Right cardiac atrium (tissue), 5 donors: Measurements from ENCODE around the gene ALG11. TPM values are rescaled to one million over a fixed set of nuclear protein-coding genes. Genes with fewer than 3 reads are reported as not detected.

Source experiments
- ATAC-seq, 2 donors: fragments of 200-7000 bp; cut with Tn5 transposase; one replicate each; pipeline versions ENCODE4 v1.8.0 to v1.9.1; 2020; ENCODE audit warnings: moderate library complexity in 2 of 2, mild to moderate bottlenecking in 1 of 2
- DNase-seq, 3 donors: peaks; one replicate each; pipeline ENCODE4 v3.0.0-alpha.2; 2020
- H3K27ac ChIP-seq: one replicate; pipeline ENCODE4 v1.5.1; 2013; ENCODE audit warnings: mild to moderate bottlenecking, low read length, control low read depth, moderate library complexity
- H3K27me3 ChIP-seq: one replicate; pipeline ENCODE4 v1.6.1; 2013; ENCODE audit not compliant: control insufficient read depth, insufficient read depth
- H3K4me1 ChIP-seq: one replicate; pipeline ENCODE4 v1.6.1; 2013; ENCODE audit warnings: low read length; ENCODE audit not compliant: control insufficient read depth, insufficient read depth
- H3K4me3 ChIP-seq: one replicate; pipeline ENCODE4 v1.5.1; 2013; ENCODE audit warnings: low read length, control low read depth
- H3K9me3 ChIP-seq: one replicate; pipeline ENCODE4 v1.6.1; 2013; ENCODE audit warnings: low read length; ENCODE audit not compliant: control insufficient read depth
- WGBS: extraction: QIAGEN DNeasy Blood & Tissue Kit; methylation state at CpG from one replicate; pipeline ENCODE4 v1.1.7; 2013; 5-methylcytosine and 5-hydroxymethylcytosine counted together
- intact Hi-C, 4 donors: fragments of 100-400 bp; cut with DNase I; formaldehyde crosslinking; loops; one replicate each; pipeline versions ENCODE4 v1.11.0 to v1.14.0; 2022 to 2023
- polyA plus RNA-seq: library from polyadenylated mRNA; stranded (reverse); fragments of 200-250 nt; gene quantifications from one replicate; pipeline ENCODE4 v1.2.3, GENCODE V29; 2013
- total RNA-seq, 4 donors: library from RNA; stranded (reverse); fragmentation: NEBNext Ultra II Directional; extraction: Animal tissue kit (Norgen Biotek cat#: 25700); gene quantifications; one replicate each; pipeline ENCODE4 v1.2.1, GENCODE V29; 2021
- donor health status: healthy with polysubstance abuse.
- donor health status: DM: no; HTN: yes; CAD: no.
- donor health status: DM: no; HTN: no; CAD: no.
- donor health status: DM: no; HTN: yes; CAD: no; lungs with severe emphysema.
- donor health status: DM: yes; HTN: yes; CAD: no.

ALG11 gene
- total and polyA plus RNA-seq, 5 donors, result 4.3 to 32.2 (median 25.4) TPM

DNA sequence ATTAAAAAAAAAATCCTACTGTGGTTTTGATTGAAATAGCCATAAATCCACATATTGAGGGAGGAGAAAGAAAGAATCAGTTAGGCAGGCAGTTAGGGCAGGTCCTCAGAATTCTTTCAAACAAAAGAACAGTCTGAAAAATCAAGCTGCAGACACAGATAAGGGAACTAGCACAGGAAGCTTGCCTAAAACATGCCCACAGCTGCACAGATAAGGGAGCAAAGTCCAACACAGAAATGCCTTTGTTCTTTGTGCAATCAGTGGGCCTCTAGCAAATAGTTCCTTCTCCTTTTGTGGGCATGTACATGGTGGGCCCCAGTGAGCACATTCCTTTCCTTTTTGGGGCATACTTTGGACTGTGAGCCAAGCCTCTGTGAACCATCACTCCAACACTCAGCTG is 55.0 kb downstream of the ALG11 start:
- DNase-seq, result no peak
- H3K27me3 ChIP-seq, result no peaks in the 10 kb centered on the region
- intact Hi-C loops, result no loop called here
- H3K27ac ChIP-seq, result no peak overlapping the region
- no peaks in the 10 kb centered on the region for H3K4me1 ChIP-seq
- ATAC-seq, result no peak
- H3K4me3 ChIP-seq, result no peak overlapping the region
- peaks cover 8% of the 10 kb centered on the region for H3K9me3 ChIP-seq

DNA sequence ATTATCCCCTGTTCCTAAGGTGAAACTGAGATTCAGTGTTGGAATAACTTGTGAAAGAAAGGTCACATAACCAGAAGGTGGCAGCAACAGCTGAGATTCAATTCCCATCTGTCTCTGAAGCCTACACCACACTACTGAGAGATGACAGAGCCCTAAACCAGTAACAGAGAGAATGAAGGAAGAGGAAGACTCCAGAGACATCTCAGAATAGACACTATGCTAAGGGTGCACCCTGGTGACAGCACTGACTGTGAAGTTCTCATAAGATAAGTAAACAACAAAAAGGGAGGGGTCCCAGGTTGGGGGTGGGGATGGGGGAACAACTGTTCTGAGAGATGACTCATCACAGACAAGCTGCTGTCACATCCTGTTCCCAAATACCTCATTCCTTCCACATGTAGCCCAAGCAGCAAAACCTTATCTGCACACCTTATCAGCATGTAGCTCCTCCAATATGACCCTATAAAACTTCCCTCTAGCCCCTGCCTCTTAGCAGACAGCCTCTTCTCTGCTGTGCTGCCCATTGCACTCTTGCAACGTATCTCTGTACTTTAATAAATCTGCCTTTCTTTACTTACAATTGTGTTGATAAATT is 58.8 kb downstream of the ALG11 start:
- Histone ChIP-seq H3K27ac (no peak overlapping the region), H3K4me1 (no peaks in the 10 kb centered on the region), H3K9me3 (peaks cover 8% of the 10 kb centered on the region), H3K27me3 (no peaks in the 10 kb centered on the region), H3K4me3 (no peak overlapping the region)
- ATAC-seq, result peak in 1 of 2 donors; percentile 45
- 83% methylated on average over 1 of the region's 1 CpG for WGBS
- intact Hi-C loops, result no loop called here
- no peak for DNase-seq

Other genes starting within 250 kb of the ALG11 start
- gene DHRS12, start 208.2 kb upstream of the ALG11 start, total RNA-seq, result 10 to 100 TPM; 11.1 to 13.6 (median 12.2) TPM
- 16.5 TPM for gene DHRS12, start 208.2 kb upstream of the ALG11 start, polyA plus RNA-seq
- 1 to 10 TPM; 2.7 to 8.2 (median 4.7) TPM for gene TMEM272, start 167.2 kb upstream of the ALG11 start, total RNA-seq
- 3.4 TPM for gene TMEM272, start 167.2 kb upstream of the ALG11 start, polyA plus RNA-seq
- gene CCDC70, start 150.4 kb upstream of the ALG11 start, total RNA-seq, result not detected
- gene CCDC70, start 150.4 kb upstream of the ALG11 start, polyA plus RNA-seq, result 0.07 TPM
- 1 to 10 TPM; 4.7 to 6.4 (median 5.6) TPM for gene ATP7B, start 948 bp upstream of the ALG11 start, total RNA-seq
- gene ATP7B, start 948 bp upstream of the ALG11 start, polyA plus RNA-seq, result 2.4 TPM
- 10 to 100 TPM; 13.9 to 17.3 (median 15.6) TPM for gene UTP14C, start 12.3 kb downstream of the ALG11 start, total RNA-seq
- 5.5 TPM for gene UTP14C, start 12.3 kb downstream of the ALG11 start, polyA plus RNA-seq
- 1 to 10 TPM in 1 of 4 donors, under 1 TPM in 3; 0.39 to 1.2 (median 0.63) TPM for gene NEK5, start 116.7 kb downstream of the ALG11 start, total RNA-seq
- gene NEK5, start 116.7 kb downstream of the ALG11 start, polyA plus RNA-seq, result 0.45 TPM
- 10 to 100 TPM in 2 of 4 donors, 1 to 10 TPM in 2; 7.7 to 13.0 (median 9.6) TPM for gene NEK3, start 147.2 kb downstream of the ALG11 start, total RNA-seq
- gene NEK3, start 147.2 kb downstream of the ALG11 start, polyA plus RNA-seq, result 11.8 TPM